T47D (cell line): ENCODE measurements around the gene MOGAT1.

Source experiments
- DNase-seq, 2 experiments: peaks; one replicate each; pipeline versions ENCODE4 v3.0.0 to v3.0.0-alpha.2; 2011 to 2012; ENCODE audit warnings: low read depth in 1 of 2, low spot score in 1 of 2
- JUND ChIP-seq: IDR thresholded peaks from 2 replicates; pipeline ENCODE4 v1.6.1; 2012; ENCODE audit warnings: low read depth
- in situ Hi-C: cut with HindIII; loops from 2 replicates; pipeline ENCODE4 v1.10.0; 2016; ENCODE audit warnings: low sequenced_read_pairs, low pct_unique_long_range_greater_than_20kb

MOGAT1 gene

DNA sequence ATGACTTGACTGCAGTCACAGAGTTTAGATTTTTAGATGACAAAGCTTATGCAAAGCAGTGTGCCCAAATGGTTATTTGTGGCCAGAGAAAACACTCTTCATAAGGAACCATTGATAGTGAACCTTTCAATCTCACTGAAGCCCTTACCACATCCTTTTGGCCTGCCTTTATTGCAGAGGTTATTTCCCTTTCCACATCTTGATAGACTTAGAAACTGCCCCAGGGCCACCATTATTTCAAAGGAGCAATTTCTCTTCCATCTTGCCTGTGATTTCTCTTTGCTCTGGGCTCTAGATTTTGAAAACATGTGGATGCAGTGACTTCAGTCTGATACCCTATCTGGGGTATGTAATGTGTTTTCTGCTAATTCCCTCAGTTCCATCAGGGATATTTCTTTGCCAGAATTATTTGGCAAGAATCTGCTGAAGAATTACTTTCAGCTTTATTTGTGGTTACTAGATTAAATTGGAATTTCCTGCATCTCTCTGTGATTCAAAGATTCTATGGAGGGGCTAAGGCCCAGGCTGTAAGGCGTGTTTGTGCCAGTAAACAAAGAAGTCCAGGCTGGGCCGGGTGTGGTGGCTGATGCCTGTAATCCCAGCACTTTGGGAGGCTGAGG, 51.0 kb downstream of the MOGAT1 start:
- DNase-seq: no peak
- TF ChIP-seq JUND: no peak
- in situ Hi-C loops: no loop called here

DNA sequence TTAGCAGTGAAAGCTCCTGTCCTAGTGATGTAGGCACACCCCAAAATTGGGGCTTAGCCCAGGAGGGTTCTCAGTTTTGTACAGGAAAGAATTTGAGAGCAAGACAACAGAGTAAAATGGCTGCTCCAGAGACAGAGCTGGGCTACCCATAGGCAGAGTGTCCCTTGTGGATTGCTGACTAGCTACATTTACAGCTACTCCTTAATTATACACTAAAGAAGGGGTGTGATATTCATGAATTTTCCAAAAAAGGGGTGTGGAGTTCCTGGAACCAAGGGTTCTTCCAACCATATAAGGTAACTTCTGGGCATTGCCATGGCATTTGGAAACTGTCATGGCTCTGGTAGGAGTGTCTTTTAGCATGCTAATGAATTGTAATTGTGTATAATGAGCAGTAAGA, 52.8 kb downstream of the MOGAT1 start:
- in situ Hi-C loops: no loop called here
- no peak for TF ChIP-seq JUND
- DNase-seq: no peak

DNA sequence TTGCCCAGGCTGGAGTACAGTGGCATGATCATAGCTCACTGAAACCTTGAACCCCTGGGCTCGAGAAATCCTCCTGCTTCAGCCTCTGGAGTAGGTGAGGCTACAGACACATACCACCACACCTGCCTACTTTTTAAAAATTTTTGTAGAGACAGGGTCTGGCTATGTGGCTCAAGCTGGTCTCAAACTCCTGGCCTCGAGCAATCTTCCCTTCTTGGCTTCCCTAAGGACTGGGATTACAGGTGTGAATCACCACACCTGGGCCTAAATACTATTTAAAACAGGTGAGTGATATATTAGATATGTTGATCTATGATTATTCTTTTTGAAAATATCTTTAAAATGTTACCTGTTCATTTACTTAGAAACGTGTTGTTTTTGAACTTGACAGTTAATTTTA, 57.2 kb downstream of the MOGAT1 start:
- DNase-seq: no peak
- no peak for TF ChIP-seq JUND
- in situ Hi-C loops: no loop called here

DNA sequence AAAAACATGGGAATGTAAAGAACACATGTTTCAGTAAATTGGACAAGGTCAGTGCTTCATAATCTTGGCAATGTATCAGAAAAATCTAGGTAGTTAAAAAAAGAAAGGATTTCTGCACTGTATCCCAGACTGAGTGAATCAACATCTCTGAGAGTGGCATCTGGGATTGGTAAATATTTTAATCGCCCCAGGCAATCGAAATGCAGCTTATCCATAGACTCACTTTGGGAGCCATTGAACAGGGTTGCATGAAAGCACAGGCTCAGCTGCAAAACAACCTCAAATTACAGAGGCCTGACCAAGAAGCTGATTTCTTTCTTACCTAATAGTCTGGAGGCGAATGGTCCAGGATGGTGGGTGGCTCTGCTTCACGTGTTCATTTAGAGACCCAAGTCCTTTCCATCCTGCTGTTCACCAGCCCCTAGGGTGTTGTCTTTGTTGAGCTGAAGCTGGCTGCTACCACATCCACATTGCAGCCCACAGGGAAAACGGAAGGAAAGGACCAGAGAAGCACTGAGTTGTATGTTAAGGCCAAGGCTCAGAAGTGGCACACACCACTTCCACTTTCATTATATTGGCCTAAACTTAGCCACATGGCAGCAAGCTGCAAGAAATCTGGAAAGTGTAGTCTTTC, 59.0 kb downstream of the MOGAT1 start:
- DNase-seq: peak in 1 of 2 experiments; percentile 12
- in situ Hi-C loops: no loop called here
- TF ChIP-seq JUND: no peak

DNA sequence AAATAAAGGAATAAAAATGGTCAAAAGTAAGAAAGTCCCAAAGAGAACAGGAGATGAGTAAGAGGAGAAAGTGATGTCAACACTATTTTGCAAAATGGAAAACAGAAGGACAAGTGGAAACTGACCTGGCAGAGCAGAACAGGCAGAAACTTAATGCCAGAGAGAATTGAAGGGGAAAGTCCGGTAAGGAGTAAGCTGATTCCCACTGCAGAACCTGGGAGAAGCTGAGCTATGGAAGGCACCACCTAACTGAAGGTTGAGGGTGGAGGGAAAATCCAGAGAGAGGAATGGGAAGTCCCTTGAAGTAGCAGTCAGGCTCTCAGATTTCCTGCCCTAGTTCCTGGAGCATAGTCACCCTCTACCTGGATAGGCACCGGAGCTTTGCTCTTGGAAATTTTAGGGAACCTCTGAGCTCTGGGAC, 59.8 kb downstream of the MOGAT1 start:
- no peak for TF ChIP-seq JUND
- in situ Hi-C loops: no loop called here
- DNase-seq: no peak

DNA sequence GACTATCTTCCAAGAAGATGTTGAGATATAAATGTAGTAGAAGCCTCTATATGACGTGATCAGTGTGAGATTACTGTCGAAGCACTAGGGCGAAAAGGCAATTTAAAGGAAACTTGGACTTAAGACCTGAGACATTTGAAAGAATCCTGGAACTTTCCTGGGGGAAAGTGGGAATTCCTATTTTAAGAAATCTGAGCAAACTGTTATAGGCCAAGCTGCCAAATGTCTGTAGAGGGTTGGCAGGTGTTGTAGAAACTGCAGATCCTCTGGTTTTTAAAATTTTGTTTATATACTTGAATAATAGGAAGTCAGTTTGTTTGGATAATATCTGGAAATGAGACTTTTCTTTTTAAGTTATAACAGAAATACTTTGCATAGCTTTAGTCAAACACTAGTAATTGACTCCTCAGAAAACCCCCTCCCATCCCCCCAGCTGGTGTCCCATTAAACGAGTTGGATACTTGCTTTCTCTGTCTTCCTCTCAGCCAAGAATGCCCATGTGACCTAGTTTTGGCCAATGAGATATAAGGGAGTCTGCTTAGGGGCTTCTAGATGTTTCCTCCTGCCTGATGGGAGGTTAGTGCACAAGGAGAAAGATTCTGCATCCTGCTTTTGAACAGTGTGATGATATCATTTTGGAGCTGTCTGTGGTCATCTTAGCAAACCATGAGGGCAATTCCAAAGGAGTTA, 61.2 kb downstream of the MOGAT1 start:
- no peak for DNase-seq
- in situ Hi-C loops: no loop called here
- no peak for TF ChIP-seq JUND

DNA sequence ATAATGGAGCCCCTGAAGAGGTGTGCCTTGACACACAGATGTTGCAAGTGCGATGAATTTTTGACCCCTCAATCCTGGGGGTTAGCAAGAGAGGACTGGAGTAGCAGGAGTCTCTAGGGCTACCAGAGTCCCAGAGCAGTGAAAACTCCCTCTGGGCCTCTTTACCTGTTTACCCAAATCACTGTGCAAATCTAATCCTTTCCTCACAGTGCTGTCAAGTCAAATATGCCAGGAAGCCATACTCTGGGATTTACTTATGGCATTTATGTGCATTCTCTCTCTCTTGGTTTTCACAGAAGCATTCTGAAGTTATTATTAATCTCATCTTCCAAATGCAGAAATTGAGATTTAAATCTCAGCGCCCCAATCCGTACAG, 62.0 kb downstream of the MOGAT1 start:
- in situ Hi-C loops: no loop called here
- no peak for TF ChIP-seq JUND

DNA sequence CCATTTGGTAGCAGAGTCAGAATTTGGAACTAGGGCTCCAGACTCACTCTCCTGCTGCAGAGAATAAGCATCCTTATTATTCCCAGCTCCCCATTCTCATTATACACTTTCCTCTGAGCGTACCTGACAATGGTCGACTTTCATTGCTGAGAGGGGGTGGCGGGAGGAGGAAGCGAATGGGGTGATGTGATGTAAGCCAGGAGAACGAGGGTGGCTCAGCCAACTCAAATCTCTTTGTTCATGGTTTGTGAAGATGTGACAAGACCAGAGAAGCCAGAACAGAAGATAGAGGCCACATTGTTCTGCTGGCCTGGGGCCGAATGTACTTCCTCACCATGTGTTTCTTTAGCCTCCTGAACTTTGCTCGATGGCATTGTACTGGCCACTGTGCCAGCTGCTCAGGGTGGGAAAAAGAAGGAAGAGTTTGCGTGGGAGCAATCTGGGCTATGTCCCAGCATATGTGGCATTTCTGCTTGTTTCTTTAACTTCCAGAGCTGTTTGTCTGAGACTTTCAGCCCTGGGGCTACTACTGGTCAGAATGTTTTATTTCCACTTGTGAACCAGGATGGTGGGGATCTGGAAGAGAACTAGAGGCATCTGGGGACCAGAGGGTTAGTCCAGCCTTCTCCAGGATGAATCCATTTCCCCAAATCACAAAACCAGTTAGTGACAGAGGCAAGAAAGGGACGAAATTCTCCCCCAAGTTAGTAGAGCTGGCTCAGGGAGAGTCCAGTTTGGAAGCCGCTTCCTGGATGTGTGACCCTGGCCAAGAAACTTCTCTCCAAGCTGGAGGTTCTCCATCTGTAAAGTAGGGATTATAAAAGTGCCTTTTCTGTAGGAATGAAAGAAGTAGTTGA, 62.6 kb downstream of the MOGAT1 start:
- DNase-seq: peak in 1 of 2 experiments; percentile 42
- no peak for TF ChIP-seq JUND
- in situ Hi-C loops: no loop called here

More for the DNA sequence above, 62.0 kb downstream of the MOGAT1 start:
- DNase-seq: peak in 1 of 2 experiments; percentile 33

DNA sequence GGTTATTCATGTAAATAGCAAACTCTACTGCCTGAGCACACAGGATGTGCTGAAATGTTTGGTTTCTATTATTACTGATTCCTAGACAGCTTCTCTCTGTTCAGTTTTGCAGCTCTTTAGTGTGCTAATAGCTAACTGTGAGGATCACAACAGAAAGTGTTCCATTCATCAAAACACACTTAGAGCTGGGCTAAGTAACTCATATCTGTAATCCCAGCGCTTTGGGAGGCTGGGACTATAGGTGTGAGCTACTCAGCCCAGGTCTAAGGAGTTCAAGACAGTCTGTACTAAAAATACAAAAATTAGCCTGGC, 63.2 kb downstream of the MOGAT1 start:
- DNase-seq: no peak

DNA sequence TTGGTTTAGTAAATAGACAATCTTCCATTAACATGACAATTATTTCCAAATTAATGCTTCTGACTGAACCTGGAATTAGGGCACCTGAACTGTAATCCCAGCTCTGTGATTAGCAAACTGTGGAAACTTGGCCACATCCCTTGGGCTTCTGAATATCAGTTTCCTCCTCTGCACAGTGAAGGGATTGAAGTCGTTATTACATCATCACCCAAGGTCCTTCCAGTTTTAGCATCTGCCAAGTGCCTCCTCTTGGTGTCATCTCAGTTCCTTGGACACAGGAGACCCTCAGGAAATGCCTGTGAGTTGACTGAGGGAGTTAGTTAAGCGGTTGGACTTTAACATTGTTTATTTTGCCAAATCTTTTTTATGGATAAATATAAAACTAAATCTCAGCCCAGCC, 64.8 kb downstream of the MOGAT1 start:
- in situ Hi-C loops: no loop called here
- DNase-seq: no peak
- no peak for TF ChIP-seq JUND

More for the DNA sequence above, 63.2 kb downstream of the MOGAT1 start:
- in situ Hi-C loops: no loop called here
- no peak for TF ChIP-seq JUND

DNA sequence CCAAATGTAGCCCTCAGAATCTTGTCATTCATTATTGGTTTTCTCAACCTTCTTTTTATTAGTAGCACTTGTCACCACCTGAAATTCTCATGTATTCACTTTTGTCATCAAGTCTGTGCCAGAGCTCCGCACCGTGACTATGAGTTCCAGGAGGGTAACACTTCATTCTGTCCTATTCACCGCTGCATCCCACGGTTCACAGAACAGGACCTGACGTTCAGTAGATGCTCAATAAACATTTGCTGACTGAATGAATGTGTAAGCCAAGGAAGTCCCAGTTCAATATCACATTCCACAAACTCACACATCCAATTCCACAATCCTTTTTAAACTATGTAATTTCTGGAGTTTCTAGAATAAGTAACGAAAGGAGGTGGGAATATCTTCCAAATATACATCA, 65.5 kb downstream of the MOGAT1 start:
- no peak for DNase-seq
- no peak for TF ChIP-seq JUND
- in situ Hi-C loops: no loop called here

DNA sequence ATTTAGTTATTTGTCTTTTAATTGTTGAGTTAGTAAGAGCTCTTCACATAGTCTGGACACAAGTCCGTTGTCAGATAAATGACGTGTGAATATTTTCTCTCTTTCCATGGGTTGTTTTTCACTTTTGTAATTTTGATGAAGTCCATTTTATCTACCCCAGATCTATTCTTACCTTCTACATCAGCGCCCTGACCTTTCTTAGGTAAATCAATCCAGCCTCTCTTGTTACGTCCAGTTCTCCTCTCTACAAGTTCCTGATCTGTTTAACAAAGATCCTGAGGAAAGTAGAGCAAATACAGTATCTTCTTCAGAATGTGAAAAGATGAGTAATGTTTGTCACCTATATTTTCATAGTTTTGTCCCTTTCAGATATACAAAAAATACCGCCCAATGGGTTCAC, 66.9 kb downstream of the MOGAT1 start:
- no peak for DNase-seq
- no peak for TF ChIP-seq JUND
- in situ Hi-C loops: no loop called here

DNA sequence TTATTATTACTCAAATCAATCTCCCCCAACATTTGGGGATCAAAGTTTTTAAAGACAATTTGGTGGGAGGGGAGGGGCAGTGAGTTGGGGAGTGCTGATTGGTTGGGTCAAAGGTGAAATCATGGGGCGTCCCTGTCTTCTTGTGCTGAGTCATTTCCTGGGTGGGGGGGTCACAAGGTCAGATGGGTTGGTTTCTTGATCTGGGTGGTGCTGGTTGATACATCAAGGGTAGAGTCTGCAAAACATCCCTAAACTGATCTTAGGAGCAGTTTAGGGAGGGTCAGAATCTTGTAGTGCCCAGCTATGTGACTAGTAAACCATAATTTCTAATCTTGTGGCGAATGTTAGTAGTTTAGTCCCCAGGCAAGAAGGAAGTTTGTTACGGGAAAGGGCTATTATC, 67.4 kb downstream of the MOGAT1 start:
- in situ Hi-C loops: no loop called here
- no peak for DNase-seq
- TF ChIP-seq JUND: no peak
